Kidney (tissue), 14 donors: Measurements from ENCODE around the gene INCENP. TPM values are rescaled to one million over a fixed set of nuclear protein-coding genes. Genes with fewer than 3 reads are reported as not detected.

Source experiments
- DNase-seq, 5 donors: peaks; one replicate each; pipeline ENCODE4 v3.0.0-alpha.2; 2013 to 2020
- FAIRE-seq: peaks from 2 replicates; lab custom pipeline; 2012; peaks lifted over from hg19 to GRCh38; lab: Jason Lieb, UNC
- H3K27ac ChIP-seq, 2 donors: one replicate each; pipeline ENCODE4 v1.7.0; 2013; ENCODE audit warnings: low read depth in 2 of 2, low read length in 2 of 2, inconsistent platforms in 1 of 2
- H3K27me3 ChIP-seq: one replicate; pipeline ENCODE4 v1.7.1; 2013; ENCODE audit warnings: low read length, inconsistent platforms; ENCODE audit not compliant: control insufficient read depth, insufficient read depth
- H3K36me3 ChIP-seq, 3 donors: one replicate each; pipeline versions ENCODE4 v1.7.0 to v1.7.1; 2013; ENCODE audit warnings: low read length in 3 of 3, control low read depth in 1 of 3, inconsistent platforms in 1 of 3; ENCODE audit not compliant: insufficient read depth in 3 of 3, control insufficient read depth in 2 of 3
- H3K4me1 ChIP-seq, 3 donors: one replicate each; pipeline versions ENCODE4 v1.7.0 to v1.7.1; 2013; ENCODE audit warnings: low read length in 3 of 3, inconsistent platforms in 1 of 3, low read depth in 1 of 3; ENCODE audit not compliant: control insufficient read depth in 2 of 3, insufficient read depth in 2 of 3
- H3K4me3 ChIP-seq, 3 donors: one replicate each; pipeline versions ENCODE4 v1.7.0 to v1.8.1; 2013; ENCODE audit warnings: low read length in 3 of 3, control low read depth in 1 of 3, inconsistent platforms in 1 of 3
- H3K9ac ChIP-seq, 3 donors: one replicate each; pipeline versions ENCODE4 v1.7.0 to v1.7.1; 2013; ENCODE audit warnings: low read length in 3 of 3, control low read depth in 1 of 3, inconsistent platforms in 1 of 3
- H3K9me3 ChIP-seq, 3 donors: one replicate each; pipeline versions ENCODE4 v1.7.0 to v1.7.1; 2013; ENCODE audit warnings: low read length in 3 of 3, control low read depth in 1 of 3, inconsistent platforms in 1 of 3; ENCODE audit not compliant: control insufficient read depth in 2 of 3, insufficient read depth in 1 of 3
- intact Hi-C: fragments of 100-400 bp; cut with DNase I; formaldehyde crosslinking; loops from one replicate; pipeline ENCODE4 v1.11.1; 2022
- polyA plus RNA-seq: library from polyadenylated mRNA; stranded (reverse); fragments of 350-450 nt; fragmentation: Illumina TruSeq; extraction: RNeasy Lipid Tissue Mini Kit (QIAGEN cat#74804); gene quantifications from one replicate; pipeline ENCODE4 v1.2.3, GENCODE V29; 2014; ENCODE audit warnings: low read depth, low replicate concordance; ENCODE audit not compliant: insufficient read depth
- total RNA-seq: library from RNA; stranded (reverse); fragmentation: NEBNext Ultra II Directional; extraction: Animal tissue kit (Norgen Biotek cat#: 25700); gene quantifications from one replicate; pipeline ENCODE4 v1.2.1, GENCODE V29; 2021
- TF ChIP-seq, protein P1 (sequence below): IDR thresholded peaks from 3 replicates; pipeline ENCODE4 v1.5.1; 2012; ENCODE audit warnings: mild to moderate bottlenecking, moderate library complexity, borderline replicate concordance; ENCODE audit not compliant: insufficient read depth; ENCODE audit errors: extremely low read depth
- donor health status: control.
- donor health status: control.
- donor health status: control.
- donor health status: control.
- donor health status: control.
- donor health status: DM: yes; HTN: yes; CAD: no.
- donor health status: Normal renal cell carcinoma (clear cell type).

Gene INCENP
- total and polyA plus RNA-seq, 2 donors from 2014 or later = 2.9 to 17.5 TPM

DNA sequence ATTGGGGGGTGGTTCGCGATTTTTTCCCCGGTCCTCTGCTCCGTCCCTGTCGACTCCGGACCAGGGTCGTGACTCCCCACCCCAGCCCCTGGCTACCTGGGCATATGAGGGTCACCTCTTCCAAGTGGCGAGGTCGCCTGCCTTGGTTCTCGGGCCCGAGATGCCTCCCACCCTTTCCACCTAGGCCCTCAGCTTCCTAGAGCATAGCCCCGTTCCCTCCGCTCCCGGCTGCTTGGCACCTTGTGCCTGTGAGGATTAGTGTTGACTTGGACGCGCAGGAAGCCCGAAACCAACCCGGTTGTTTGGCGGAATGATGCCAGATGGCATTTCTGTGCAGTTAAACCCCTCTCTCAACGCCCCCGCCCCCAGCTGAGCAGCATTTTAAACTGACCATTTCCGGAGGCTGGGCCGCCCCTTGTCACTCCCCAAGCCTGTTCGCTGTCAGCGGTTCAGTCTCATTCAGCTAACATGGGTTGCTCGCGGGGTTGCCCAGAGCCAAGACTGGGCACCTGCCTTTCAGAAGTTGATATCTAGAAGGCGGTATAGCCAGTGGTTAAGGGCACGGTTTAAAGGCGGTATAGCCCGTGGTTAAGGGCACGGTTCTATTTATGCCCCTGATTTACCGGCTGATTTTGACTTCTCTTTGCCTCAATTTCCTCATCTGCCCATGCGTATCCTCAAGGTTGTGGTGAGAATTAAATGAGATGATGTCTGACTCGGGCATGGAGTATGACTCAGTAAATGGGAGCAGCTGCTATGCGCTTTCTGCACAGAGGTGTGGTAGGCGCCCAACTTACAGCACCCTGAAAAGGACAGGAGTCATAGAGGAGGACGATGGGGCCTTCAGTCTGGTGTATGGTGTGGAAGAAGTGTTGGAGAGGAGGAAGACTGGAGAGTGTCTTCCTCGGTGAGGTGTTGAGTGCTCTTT, 639 bp downstream of the INCENP start:
- Histone ChIP-seq H3K27me3 (no peaks in the 10 kb centered on the region), H3K9ac (peak overlapping the region; percentile 71 to 79 (median 77)), H3K9me3 (no peaks in the 10 kb centered on the region), H3K4me3 (peak overlapping the region; percentile 80 to 94 (median 82)), H3K36me3 (peaks cover 0 to 4% (median 2%) of the 10 kb centered on the region in 3 donors), H3K4me1 (peaks cover 4 to 8% (median 6%) of the 10 kb centered on the region in 3 donors), H3K27ac (no peak overlapping the region)
- DNase-seq (peak in 3 of 5 donors; percentile 46 to 77 (median 54)), FAIRE-seq (no peak)
- TF ChIP-seq, protein P1, sequence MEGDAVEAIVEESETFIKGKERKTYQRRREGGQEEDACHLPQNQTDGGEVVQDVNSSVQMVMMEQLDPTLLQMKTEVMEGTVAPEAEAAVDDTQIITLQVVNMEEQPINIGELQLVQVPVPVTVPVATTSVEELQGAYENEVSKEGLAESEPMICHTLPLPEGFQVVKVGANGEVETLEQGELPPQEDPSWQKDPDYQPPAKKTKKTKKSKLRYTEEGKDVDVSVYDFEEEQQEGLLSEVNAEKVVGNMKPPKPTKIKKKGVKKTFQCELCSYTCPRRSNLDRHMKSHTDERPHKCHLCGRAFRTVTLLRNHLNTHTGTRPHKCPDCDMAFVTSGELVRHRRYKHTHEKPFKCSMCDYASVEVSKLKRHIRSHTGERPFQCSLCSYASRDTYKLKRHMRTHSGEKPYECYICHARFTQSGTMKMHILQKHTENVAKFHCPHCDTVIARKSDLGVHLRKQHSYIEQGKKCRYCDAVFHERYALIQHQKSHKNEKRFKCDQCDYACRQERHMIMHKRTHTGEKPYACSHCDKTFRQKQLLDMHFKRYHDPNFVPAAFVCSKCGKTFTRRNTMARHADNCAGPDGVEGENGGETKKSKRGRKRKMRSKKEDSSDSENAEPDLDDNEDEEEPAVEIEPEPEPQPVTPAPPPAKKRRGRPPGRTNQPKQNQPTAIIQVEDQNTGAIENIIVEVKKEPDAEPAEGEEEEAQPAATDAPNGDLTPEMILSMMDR = no peak
- intact Hi-C loops = no loop called here

DNA sequence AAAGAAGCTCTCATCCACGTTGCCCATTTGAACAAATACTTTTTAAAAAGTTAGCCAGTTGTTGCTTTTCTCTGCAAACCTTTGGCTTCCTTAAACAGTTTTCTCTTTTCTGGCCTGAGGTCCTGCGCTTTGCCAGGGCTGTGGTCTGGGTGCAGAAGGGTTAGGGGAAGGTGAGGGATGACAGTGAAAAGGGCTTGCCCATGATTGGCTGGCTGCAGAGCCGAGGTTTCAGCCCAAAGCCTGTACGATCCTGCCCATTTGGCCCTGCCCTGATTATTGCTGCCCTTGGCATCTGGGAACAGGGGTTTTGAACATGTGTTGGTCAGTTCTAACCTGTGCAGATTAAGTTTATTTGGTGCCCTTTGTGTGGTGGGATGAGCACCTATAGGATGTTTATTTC, 1.5 kb downstream of the INCENP start:
- no peak overlapping the region for H3K27ac ChIP-seq
- peaks cover 0 to 7% (median 5%) of the 10 kb centered on the region in 3 donors for H3K36me3 ChIP-seq
- intact Hi-C loops = no loop called here
- no peak for FAIRE-seq
- no peaks in the 10 kb centered on the region for H3K27me3 ChIP-seq
- peaks cover 4 to 8% (median 6%) of the 10 kb centered on the region in 3 donors for H3K4me1 ChIP-seq
- peak overlapping the region in 1 of 3 donors; percentile 48 for H3K9ac ChIP-seq
- no peaks in the 10 kb centered on the region for H3K9me3 ChIP-seq
- no peak for DNase-seq
- H3K4me3 ChIP-seq = peak overlapping the region in 1 of 3 donors; percentile 94
- TF ChIP-seq, protein P1 = no peak

- intact Hi-C loops = no loop called here
- H3K9ac ChIP-seq = no peak overlapping the region
- no peak overlapping the region for H3K4me3 ChIP-seq
- peaks cover 0 to 13% (median 5%) of the 10 kb centered on the region in 3 donors for H3K36me3 ChIP-seq
- H3K9me3 ChIP-seq = no peaks in the 10 kb centered on the region
- TF ChIP-seq, protein P1 = no peak
- no peak for FAIRE-seq
- H3K4me1 ChIP-seq = peaks cover 4 to 8% (median 6%) of the 10 kb centered on the region in 3 donors
- H3K27me3 ChIP-seq = no peaks in the 10 kb centered on the region
- H3K27ac ChIP-seq = no peak overlapping the region
- peak in 1 of 5 donors; percentile 31 for DNase-seq
These were observed 2.1 kb downstream of the INCENP start for GRCh38 chr11:62125881-62126280.
